ENCODE results near the gene LGALS12.

Gene LGALS12

DNA sequence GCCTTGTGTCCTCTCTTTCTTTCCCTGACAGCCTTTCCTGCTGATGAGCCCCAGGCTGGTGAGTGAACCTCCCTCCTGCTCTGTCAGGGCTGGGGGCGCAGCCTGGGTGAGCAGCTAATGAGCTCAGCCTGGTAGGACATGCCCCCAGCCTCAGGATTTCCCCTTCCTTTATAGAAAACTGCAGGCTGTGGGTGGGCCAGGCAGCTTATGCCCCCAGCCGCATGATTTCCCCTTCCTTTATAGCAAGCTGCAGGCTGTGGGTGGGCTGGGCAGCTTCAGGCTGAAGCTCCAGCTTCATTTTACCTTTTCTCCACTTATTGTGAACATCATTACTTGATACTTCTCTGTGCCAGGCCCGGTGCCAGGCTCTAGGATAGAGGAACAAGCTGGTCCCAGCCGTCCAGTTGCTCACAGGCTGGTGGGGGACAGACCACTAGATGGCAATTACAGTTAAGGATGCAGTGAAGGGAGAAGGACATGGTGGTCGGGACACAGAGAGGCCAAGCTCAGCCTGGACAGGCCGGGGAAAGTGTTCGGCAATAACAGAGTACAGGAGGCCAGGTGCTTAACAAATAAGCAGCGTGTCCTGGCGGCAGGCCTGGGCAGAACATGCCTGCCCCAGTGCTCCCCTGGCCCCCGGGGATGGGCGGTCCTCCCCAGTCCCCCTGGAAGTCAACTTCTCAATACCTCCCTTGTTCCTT is 5.3 kb downstream of the LGALS12 start:
- H3K36me3 ChIP-seq (ENCODE audit: insufficient read depth, low read length): no peaks in the 10 kb centered on the region

DNA sequence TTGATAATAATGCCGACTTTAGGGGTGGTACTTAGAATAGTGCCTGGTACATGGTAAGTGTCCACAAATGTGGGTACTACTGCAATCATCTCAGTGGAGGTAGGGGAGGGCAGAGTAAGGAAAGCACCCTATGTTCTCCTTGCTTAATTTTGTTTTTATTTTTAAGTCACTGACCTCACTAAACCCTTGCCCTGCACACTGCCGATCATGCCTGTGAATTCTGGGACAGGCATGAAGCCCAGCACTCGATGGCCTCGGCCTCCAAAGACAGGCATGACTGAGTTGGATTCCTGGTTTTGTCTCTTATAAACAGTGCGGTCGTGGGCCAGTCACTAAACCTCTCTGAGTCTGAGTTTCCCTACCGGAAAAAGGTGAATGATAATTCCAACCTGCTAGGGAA is 6.9 kb downstream of the LGALS12 start:
- Histone ChIP-seq H3K4me3 (ENCODE audit: low read depth in 1 of 2, low read length in 2 of 2) (no peak overlapping the region), H3K4me1 (ENCODE audit: insufficient read depth, low read length) (no peaks in the 10 kb centered on the region), H4K20me1 (ENCODE audit: insufficient read depth, low read length) (no peaks in the 10 kb centered on the region), H3K79me2 (ENCODE audit: insufficient read depth, low read length) (no peaks in the 10 kb centered on the region), H3K9ac (ENCODE audit: low read depth, low read length) (no peak overlapping the region), H3K36me3 (ENCODE audit: insufficient read depth, low read length) (no peaks in the 10 kb centered on the region), H3K27ac (ENCODE audit: low read length) (no peak overlapping the region), H2AFZ (ENCODE audit: low read depth, low read length) (no peak overlapping the region), H3K27me3 (ENCODE audit: insufficient read depth, low read length, poor library complexity) (no peaks in the 10 kb centered on the region), H3K4me2 (ENCODE audit: insufficient read depth, low read length) (no peak overlapping the region), H3K9me3 (ENCODE audit: insufficient read depth, low read length, severe bottlenecking) (no peaks in the 10 kb centered on the region)
- TF ChIP-seq, protein P1, sequence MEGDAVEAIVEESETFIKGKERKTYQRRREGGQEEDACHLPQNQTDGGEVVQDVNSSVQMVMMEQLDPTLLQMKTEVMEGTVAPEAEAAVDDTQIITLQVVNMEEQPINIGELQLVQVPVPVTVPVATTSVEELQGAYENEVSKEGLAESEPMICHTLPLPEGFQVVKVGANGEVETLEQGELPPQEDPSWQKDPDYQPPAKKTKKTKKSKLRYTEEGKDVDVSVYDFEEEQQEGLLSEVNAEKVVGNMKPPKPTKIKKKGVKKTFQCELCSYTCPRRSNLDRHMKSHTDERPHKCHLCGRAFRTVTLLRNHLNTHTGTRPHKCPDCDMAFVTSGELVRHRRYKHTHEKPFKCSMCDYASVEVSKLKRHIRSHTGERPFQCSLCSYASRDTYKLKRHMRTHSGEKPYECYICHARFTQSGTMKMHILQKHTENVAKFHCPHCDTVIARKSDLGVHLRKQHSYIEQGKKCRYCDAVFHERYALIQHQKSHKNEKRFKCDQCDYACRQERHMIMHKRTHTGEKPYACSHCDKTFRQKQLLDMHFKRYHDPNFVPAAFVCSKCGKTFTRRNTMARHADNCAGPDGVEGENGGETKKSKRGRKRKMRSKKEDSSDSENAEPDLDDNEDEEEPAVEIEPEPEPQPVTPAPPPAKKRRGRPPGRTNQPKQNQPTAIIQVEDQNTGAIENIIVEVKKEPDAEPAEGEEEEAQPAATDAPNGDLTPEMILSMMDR (IDR thresholded peaks at IDR 0.05; ENCODE audit: borderline replicate concordance, extremely low read depth, low read length, poor library complexity, severe bottlenecking): no peak
- TF ChIP-seq EZH2 (IDR thresholded peaks at IDR 0.05; ENCODE audit: borderline replicate concordance, low read depth, low read length, severe bottlenecking): no peak
- no peak for DNase-seq
- ATAC-seq (ENCODE audit: insufficient read depth, low read depth): no peak

More for the DNA sequence above, 5.3 kb downstream of the LGALS12 start:
- no peaks in the 10 kb centered on the region for H3K27me3 ChIP-seq (ENCODE audit: insufficient read depth, low read length, poor library complexity)
- H3K79me2 ChIP-seq (ENCODE audit: insufficient read depth, low read length): no peaks in the 10 kb centered on the region
- H3K4me3 ChIP-seq (ENCODE audit: low read depth in 1 of 2, low read length in 2 of 2): no peak overlapping the region
- no peaks in the 10 kb centered on the region for H3K9me3 ChIP-seq (ENCODE audit: insufficient read depth, low read length, severe bottlenecking)
- no peak overlapping the region for H3K4me2 ChIP-seq (ENCODE audit: insufficient read depth, low read length)
- no peak overlapping the region for H3K9ac ChIP-seq (ENCODE audit: low read depth, low read length)
- no peaks in the 10 kb centered on the region for H3K4me1 ChIP-seq (ENCODE audit: insufficient read depth, low read length)
- TF ChIP-seq, protein P1 (IDR thresholded peaks at IDR 0.05; ENCODE audit: borderline replicate concordance, extremely low read depth, low read length, poor library complexity, severe bottlenecking): no peak
- no peak for TF ChIP-seq EZH2 (IDR thresholded peaks at IDR 0.05; ENCODE audit: borderline replicate concordance, low read depth, low read length, severe bottlenecking)
- ATAC-seq (ENCODE audit: insufficient read depth, low read depth): no peak
- no peak overlapping the region for H3K27ac ChIP-seq (ENCODE audit: low read length)
- DNase-seq: no peak
- H2AFZ ChIP-seq (ENCODE audit: low read depth, low read length): no peak overlapping the region
- no peaks in the 10 kb centered on the region for H4K20me1 ChIP-seq (ENCODE audit: insufficient read depth, low read length)

DNA sequence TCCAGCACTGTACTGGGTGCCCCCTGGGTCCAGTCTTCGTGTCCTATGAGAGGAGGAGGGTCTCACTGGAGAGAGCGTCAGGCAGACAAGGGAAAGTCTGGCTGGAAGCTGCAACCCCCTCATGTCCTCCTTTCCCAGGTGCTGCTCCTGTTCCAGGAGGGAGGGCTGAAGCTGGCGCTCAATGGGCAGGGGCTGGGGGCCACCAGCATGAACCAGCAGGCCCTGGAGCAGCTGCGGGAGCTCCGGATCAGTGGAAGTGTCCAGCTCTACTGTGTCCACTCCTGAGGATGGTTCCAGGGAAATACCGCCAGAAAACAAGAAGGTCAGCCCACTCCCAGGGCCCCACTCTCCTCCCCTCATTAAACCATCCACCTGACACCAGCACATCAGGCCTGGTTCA is 10.2 kb downstream of the LGALS12 start:
- no peaks in the 10 kb centered on the region for H3K9me3 ChIP-seq (ENCODE audit: insufficient read depth, low read length, severe bottlenecking)
- no peaks in the 10 kb centered on the region for H3K27me3 ChIP-seq (ENCODE audit: insufficient read depth, low read length, poor library complexity)
- no peak overlapping the region for H2AFZ ChIP-seq (ENCODE audit: low read depth, low read length)
- H3K4me1 ChIP-seq (ENCODE audit: insufficient read depth, low read length): no peaks in the 10 kb centered on the region
- H3K4me2 ChIP-seq (ENCODE audit: insufficient read depth, low read length): no peak overlapping the region
- no peak overlapping the region for H3K4me3 ChIP-seq (ENCODE audit: low read depth in 1 of 2, low read length in 2 of 2)
- no peak for TF ChIP-seq EZH2 (IDR thresholded peaks at IDR 0.05; ENCODE audit: borderline replicate concordance, low read depth, low read length, severe bottlenecking)
- TF ChIP-seq, protein P1 (IDR thresholded peaks at IDR 0.05; ENCODE audit: borderline replicate concordance, extremely low read depth, low read length, poor library complexity, severe bottlenecking): no peak
- DNase-seq: no peak
- H3K27ac ChIP-seq (ENCODE audit: low read length): no peak overlapping the region
- H3K36me3 ChIP-seq (ENCODE audit: insufficient read depth, low read length): no peaks in the 10 kb centered on the region
- ATAC-seq (ENCODE audit: insufficient read depth, low read depth): no peak
- H4K20me1 ChIP-seq (ENCODE audit: insufficient read depth, low read length): no peaks in the 10 kb centered on the region
- H3K79me2 ChIP-seq (ENCODE audit: insufficient read depth, low read length): no peaks in the 10 kb centered on the region
- no peak overlapping the region for H3K9ac ChIP-seq (ENCODE audit: low read depth, low read length)

All from DND-41 (cell line).